ENCODE measurements around the gene ATP10B. TPM values are rescaled to one million over a fixed set of nuclear protein-coding genes. Genes with fewer than 3 reads are reported as not detected.
"Not testable (repeated sequence)": the region's sequence is repeated elsewhere in the genome, so short reads cannot be mapped to it uniquely, and the experiment has no call there.

ATP10B gene
- total and polyA plus RNA-seq, 10 of the 15 experiments (the other 5 are each of a cell fraction or from before 2014, with no cell fraction given), result not detected

DNA sequence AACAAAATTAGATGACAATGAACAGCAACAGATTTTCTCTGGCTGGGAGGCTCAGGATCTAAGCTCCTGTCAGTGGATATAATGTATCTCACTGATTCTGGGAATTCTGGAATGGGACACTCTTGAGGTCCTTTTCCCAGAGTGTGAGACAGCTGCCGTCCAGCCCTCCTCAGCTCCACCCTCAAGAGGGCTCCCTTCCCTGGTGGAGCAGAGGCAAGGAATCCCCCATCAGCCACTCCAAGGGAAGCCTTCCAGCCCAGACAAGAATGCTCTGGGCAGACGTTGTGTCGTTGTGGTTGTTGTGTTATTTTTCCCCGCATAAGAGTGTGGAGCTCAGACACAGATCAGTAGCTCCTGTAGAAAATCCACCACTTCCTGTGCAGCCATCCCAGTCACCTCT lies 47.7 kb upstream of the ATP10B start (continued):
- TF ChIP-seq, protein P1, sequence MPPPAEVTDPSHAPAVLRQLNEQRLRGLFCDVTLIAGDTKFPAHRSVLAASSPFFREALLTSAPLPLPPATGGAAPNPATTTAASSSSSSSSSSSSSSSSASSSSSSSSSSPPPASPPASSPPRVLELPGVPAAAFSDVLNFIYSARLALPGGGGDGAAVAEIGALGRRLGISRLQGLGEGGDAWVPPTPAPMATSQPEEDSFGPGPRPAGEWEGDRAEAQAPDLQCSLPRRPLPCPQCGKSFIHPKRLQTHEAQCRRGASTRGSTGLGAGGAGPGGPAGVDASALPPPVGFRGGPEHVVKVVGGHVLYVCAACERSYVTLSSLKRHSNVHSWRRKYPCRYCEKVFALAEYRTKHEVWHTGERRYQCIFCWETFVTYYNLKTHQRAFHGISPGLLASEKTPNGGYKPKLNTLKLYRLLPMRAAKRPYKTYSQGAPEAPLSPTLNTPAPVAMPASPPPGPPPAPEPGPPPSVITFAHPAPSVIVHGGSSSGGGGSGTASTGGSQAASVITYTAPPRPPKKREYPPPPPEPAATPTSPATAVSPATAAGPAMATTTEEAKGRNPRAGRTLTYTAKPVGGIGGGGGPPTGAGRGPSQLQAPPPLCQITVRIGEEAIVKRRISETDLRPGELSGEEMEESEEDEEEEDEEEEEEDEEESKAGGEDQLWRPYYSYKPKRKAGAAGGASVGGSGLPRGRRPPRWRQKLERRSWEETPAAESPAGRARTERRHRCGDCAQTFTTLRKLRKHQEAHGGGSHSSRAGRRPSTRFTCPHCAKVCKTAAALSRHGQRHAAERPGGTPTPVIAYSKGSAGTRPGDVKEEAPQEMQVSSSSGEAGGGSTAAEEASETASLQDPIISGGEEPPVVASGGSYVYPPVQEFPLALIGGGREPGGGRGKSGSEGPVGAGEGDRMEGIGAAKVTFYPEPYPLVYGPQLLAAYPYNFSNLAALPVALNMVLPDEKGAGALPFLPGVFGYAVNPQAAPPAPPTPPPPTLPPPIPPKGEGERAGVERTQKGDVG (CRISPR knock-in tag; IDR thresholded peaks at IDR 0.05), result no peak
- TF ChIP-seq POLR2A (IDR thresholded peaks at IDR 0.05; ENCODE audit: low read depth, low read length), result no peak

DNA sequence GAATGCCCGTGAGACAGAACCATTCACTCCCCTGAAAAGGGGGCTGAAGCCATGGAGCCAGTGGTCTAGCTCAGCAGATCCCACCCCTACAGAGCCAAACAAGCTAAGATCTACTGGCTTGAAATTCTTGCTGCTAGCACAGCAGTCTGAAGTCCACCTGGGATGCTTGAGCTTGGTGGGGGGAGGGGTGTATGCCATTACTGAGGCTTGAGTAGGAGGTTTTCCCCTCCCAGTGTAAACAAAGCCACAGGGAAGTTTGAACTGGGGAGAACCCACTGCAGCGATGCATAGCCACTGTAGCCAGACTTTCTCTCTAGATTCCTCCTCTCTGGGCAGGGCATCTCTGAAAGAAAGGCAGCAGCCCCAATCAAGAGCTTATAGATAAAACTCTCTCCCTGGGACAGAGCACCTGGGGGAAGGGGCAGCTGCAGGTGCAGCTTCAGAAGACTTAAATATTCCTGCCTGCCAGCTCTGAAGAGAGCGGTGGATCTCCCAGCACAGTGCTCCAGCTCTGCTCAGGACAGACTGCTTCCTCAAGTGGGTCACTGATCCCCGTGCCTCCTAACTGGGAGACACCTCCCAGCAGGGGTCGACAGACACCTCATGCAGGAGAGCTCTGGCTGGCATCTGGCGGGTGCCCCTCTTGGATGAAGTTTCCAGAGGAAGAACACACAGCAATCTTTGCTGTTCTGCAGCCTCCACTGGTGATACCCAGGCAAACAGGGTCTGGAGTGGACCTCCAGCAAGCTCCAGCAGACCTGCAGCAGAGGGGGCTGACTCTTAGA lies 41.4 kb upstream of the ATP10B start:
- DNase-seq (ENCODE audit: low read depth, low spot score); H2AFZ ChIP-seq (ENCODE audit: control insufficient read depth, low read depth, low read length); H3K4me1 ChIP-seq (ENCODE audit: control insufficient read depth, insufficient read depth, low read length); FAIRE-seq; POLR2A ChIA-PET; BruUV-seq (replicated peaks); H3K9ac ChIP-seq (ENCODE audit: control insufficient read depth, insufficient read depth, low read length); intact Hi-C loops (cut with micrococcal nuclease; ENCODE audit: unreplicated experiment); H3K27ac ChIP-seq (ENCODE audit: control insufficient read depth, insufficient read depth); H3K79me2 ChIP-seq (ENCODE audit: control insufficient read depth, insufficient read depth, low read length); CTCF ChIA-PET; H3K9me3 ChIP-seq (replicated peaks; ENCODE audit: control insufficient read depth, insufficient read depth, low read length); H3K4me3 ChIP-seq; ATAC-seq; H3K27me3 ChIP-seq (replicated peaks in 1 of 2; ENCODE audit: control insufficient read depth in 2 of 2, insufficient read depth in 2 of 2, low read length in 1 of 2); H4K20me1 ChIP-seq (ENCODE audit: control insufficient read depth, insufficient read depth); H3K4me2 ChIP-seq (ENCODE audit: control insufficient read depth, insufficient read depth); in situ Hi-C loops (cut with MboI); RAD21 ChIA-PET (ENCODE audit: unreplicated experiment); H3K36me3 ChIP-seq (ENCODE audit: control insufficient read depth in 2 of 2, insufficient read depth in 2 of 2, low read length in 1 of 2): not testable (repeated sequence)
- SMC1A ChIA-PET (ENCODE audit: uncharacterized antibody, unreplicated experiment), result interaction anchor here (1.1 kb wide), 1 partner anchor 454 kb away, joined by 3 read pairs; no protein-coding TSS in a partner anchor
- 16% methylated on average over 6 of the region's 6 CpGs for WGBS (ENCODE audit: insufficient coverage, insufficient replicate concordance, low lambda C conversion rate, missing lambda C conversion rate)

All from GM12878 (cell line).